ENCODE data around the gene CPT1B.

DNA sequence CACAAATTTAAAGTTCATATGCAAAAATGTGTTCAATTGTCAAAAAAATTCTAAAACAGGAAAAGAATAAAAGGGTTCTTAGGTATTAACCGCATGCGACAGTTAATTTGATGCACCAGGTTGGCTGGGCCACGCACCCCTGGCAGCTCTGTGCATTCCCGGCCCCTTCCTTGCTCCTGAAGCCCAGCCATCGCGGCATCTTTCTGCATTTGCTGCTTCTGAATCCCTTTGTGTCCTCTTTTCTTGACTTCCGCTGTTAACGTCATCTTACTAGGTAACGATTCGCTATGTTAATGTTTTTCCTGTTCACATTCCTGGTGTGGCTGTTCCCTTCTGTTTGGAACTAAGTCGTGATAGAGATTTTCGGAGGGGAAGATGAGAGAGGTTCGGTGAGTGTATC, 40.5 kb downstream of the CPT1B start:
- TF ChIP-seq POLR2A (IDR thresholded peaks at IDR 0.05; ENCODE audit: low read length) (no peak), GATA1 (IDR thresholded peaks at IDR 0.05; ENCODE audit: low read depth, low read length) (no peak)
